Glutamatergic neuron (in vitro differentiated cells): ENCODE measurements around the gene PPP6R2. TPM values are rescaled to one million over a fixed set of nuclear protein-coding genes. Genes with fewer than 3 reads are reported as not detected.

Experiments
- DNase-seq: peaks from one replicate; pipeline ENCODE4 v3.0.0; 2022
- H3K27ac Mint-ChIP-seq: one replicate; pipeline ENCODE4 v1.8.0; 2020; ENCODE audit warnings: mild to moderate bottlenecking, mixed read lengths, inconsistent platforms; ENCODE audit not compliant: unreplicated experiment
- H3K27me3 Mint-ChIP-seq: one replicate; pipeline ENCODE4 v1.8.0; 2020; ENCODE audit warnings: mild to moderate bottlenecking, moderate library complexity, mixed read lengths, inconsistent platforms; ENCODE audit not compliant: unreplicated experiment
- H3K36me3 Mint-ChIP-seq: one replicate; pipeline ENCODE4 v1.8.0; 2020; ENCODE audit warnings: mild to moderate bottlenecking, mixed read lengths, inconsistent platforms; ENCODE audit not compliant: unreplicated experiment
- H3K4me1 Mint-ChIP-seq: one replicate; pipeline ENCODE4 v1.8.0; 2020; ENCODE audit warnings: mild to moderate bottlenecking, low read depth, mixed read lengths, inconsistent platforms; ENCODE audit not compliant: unreplicated experiment
- H3K4me3 Mint-ChIP-seq: one replicate; pipeline ENCODE4 v1.8.0; 2020; ENCODE audit warnings: mild to moderate bottlenecking, mixed read lengths, inconsistent platforms; ENCODE audit not compliant: unreplicated experiment
- H3K9me3 Mint-ChIP-seq: one replicate; pipeline ENCODE4 v1.8.0; 2020; ENCODE audit warnings: mild to moderate bottlenecking, moderate library complexity, mixed read lengths, inconsistent platforms; ENCODE audit not compliant: unreplicated experiment
- total RNA-seq: library from RNA; stranded (reverse); fragmentation: NEBNext Ultra II Directional; extraction: Animal tissue kit (Norgen Biotek cat#: 25700); gene quantifications from one replicate; pipeline ENCODE4 v1.2.1, GENCODE V29; 2021; ENCODE audit not compliant: unreplicated experiment
- TF ChIP-seq, protein P1 (sequence below): fragments of 200-600 bp; sonication (generic); IDR thresholded peaks from one replicate; pipeline ENCODE4 v1.5.0; 2021; ENCODE audit not compliant: partially characterized antibody, unreplicated experiment

Gene PPP6R2
- total RNA-seq, 1 donor from 2014 or later: 122 TPM

DNA sequence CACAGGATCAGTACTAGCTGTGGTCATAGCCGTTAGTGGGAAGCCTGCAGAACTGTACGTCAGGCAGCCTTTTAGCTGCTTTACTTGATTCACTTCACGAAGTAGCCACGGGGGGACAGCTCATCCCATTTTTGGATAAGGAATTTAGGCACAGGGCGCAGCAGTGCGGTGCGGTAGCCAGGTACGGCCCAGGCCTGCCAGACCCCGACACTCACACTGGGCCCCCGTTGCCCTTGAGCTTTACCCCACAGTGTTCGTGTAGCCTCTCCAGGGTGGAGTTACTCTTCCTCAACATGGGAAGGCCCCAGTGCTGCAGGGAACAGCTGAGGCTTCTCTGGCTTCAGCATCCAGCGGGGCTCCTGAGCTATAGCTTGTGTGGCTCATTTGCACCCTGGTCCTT is 72.3 kb downstream of the PPP6R2 start:
- H3K27me3 Mint-ChIP-seq: no peaks in the 10 kb centered on the region
- TF ChIP-seq, protein P1, sequence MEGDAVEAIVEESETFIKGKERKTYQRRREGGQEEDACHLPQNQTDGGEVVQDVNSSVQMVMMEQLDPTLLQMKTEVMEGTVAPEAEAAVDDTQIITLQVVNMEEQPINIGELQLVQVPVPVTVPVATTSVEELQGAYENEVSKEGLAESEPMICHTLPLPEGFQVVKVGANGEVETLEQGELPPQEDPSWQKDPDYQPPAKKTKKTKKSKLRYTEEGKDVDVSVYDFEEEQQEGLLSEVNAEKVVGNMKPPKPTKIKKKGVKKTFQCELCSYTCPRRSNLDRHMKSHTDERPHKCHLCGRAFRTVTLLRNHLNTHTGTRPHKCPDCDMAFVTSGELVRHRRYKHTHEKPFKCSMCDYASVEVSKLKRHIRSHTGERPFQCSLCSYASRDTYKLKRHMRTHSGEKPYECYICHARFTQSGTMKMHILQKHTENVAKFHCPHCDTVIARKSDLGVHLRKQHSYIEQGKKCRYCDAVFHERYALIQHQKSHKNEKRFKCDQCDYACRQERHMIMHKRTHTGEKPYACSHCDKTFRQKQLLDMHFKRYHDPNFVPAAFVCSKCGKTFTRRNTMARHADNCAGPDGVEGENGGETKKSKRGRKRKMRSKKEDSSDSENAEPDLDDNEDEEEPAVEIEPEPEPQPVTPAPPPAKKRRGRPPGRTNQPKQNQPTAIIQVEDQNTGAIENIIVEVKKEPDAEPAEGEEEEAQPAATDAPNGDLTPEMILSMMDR: no peak
- H3K4me1 Mint-ChIP-seq: no peaks in the 10 kb centered on the region
- DNase-seq: no peak
- H3K9me3 Mint-ChIP-seq: no peaks in the 10 kb centered on the region
- H3K36me3 Mint-ChIP-seq: no peaks in the 10 kb centered on the region
- H3K4me3 Mint-ChIP-seq: no peak overlapping the region
- no peak overlapping the region for H3K27ac Mint-ChIP-seq

DNA sequence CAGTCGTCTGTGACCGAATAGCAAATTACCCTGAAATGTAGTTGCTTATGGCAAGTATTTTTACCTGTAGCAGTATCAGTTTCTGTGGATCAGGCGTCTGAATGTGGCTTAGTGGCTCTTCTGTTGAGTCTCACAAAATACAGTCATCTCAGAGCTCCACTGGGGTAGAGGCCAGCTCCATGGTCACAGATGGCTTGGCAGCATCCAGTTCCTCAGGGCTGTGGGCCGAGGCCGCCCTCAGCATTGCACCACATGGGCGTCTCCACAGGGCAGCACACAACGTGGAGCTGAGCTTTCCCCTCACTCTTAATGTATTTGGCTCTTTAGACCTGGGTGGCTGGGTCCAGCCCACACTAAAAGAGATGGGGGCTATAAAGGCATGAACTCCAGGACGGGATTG is 73.9 kb downstream of the PPP6R2 start:
- DNase-seq: no peak
- Mint-ChIP-seq H3K27me3 (no peaks in the 10 kb centered on the region), H3K4me3 (no peak overlapping the region), H3K36me3 (peaks cover 5% of the 10 kb centered on the region), H3K9me3 (no peaks in the 10 kb centered on the region), H3K4me1 (no peaks in the 10 kb centered on the region), H3K27ac (no peak overlapping the region)
- TF ChIP-seq, protein P1: no peak

DNA sequence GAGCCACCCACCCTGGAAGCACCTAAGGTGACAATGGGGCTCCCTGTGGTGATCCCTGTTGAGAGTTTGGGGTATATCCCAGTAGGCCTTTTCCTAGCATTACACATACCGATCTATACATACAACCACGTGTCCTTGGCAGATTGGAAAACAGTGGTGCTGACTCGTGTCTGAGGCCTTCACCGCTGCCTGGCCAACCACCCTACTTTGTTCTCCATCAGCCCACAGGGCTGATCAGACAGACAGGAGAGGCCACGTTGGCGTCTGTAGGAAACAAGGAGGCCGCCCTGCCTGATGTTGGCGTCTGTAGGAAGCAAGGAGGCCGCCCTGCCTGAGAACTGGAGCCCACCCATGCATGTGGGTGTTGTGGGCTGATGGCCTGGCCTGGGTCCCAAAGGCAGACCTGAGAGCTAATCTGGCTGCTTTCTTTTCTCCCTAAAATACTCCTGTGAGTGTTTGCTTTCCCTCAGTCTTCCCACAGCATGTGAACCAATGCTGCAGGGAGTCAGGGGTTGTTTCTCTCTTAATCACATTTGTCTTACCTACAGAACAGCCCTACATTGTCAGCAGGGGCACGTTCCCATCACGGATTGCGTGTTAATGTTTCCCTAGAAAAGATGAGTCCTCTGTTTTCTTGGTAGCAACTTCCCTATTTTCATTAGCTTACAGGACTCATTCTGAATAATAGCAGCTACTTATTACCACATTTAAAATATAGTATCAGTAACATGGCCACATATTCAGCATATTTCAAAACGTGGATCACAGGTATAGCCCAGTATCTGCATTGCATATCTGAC is 74.5 kb downstream of the PPP6R2 start:
- TF ChIP-seq, protein P1: no peak
- Mint-ChIP-seq H3K9me3 (no peaks in the 10 kb centered on the region), H3K27ac (no peak overlapping the region), H3K36me3 (peaks cover 5% of the 10 kb centered on the region), H3K4me1 (no peaks in the 10 kb centered on the region), H3K27me3 (no peaks in the 10 kb centered on the region), H3K4me3 (no peak overlapping the region)
- DNase-seq: no peak

DNA sequence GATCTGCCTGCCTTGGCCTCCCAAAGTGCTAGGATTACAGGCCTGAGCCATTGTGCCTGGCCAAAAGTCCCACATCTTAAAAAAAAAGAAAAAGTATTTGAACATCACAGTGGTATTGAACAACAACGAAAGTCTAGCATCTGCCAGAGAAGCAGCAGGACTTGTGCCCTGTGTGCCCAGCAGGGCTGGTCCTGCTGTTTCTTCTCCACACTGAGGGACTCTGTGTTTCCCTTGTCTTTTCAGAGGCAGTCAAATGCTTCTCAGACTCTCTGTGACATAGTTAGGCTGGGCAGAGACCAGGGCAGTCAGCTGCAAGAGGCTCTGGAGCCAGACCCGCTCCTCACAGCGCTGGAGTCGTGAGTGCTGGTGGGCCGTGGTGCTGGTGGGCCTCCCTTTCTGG is 75.5 kb downstream of the PPP6R2 start:
- no peak for DNase-seq
- H3K9me3 Mint-ChIP-seq: no peaks in the 10 kb centered on the region
- no peak overlapping the region for H3K27ac Mint-ChIP-seq

DNA sequence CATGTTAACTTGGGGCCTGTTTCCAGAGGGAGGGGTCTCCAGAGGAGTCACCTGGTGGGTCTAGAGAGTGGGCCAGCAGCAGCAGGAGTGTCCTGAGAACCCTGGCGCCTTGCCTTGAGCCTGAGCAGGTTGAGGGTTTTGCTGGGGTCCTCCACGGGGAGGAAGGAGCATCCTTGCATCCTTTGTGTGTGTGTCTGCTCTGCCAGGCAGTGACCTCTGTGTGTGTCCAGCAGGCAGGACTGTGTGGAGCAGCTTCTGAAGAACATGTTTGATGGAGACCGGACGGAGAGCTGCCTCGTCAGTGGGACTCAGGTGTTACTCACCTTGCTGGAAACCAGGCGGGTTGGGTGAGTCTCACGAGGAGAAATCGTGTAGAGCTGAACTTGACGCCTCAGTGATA is 76.0 kb downstream of the PPP6R2 start:
- H3K9me3 Mint-ChIP-seq: no peaks in the 10 kb centered on the region

More for the DNA sequence above, 75.5 kb downstream of the PPP6R2 start:
- Mint-ChIP-seq H3K4me3 (no peak overlapping the region), H3K4me1 (no peaks in the 10 kb centered on the region), H3K27me3 (no peaks in the 10 kb centered on the region), H3K36me3 (peaks cover 5% of the 10 kb centered on the region)
- TF ChIP-seq, protein P1: no peak

More for the DNA sequence above, 76.0 kb downstream of the PPP6R2 start:
- no peak for DNase-seq
- Mint-ChIP-seq H3K27ac (no peak overlapping the region), H3K4me1 (no peaks in the 10 kb centered on the region), H3K27me3 (no peaks in the 10 kb centered on the region), H3K4me3 (no peak overlapping the region), H3K36me3 (peaks cover 5% of the 10 kb centered on the region)
- TF ChIP-seq, protein P1: no peak
